CD8-positive, alpha-beta memory T cell (primary cell): ENCODE measurements around the gene TMEM116. TPM values are rescaled to one million over a fixed set of nuclear protein-coding genes. Genes with fewer than 3 reads are reported as not detected.
"Not testable (repeated sequence)": the region's sequence is repeated elsewhere in the genome, so short reads cannot be mapped to it uniquely, and the experiment has no call there.

ENCODE experiments used
- CTCF ChIA-PET: fragments of 350-600 bp; sonication (Branson Sonifier 250); formaldehyde crosslinking; loops from one replicate; lab custom pipeline; 2021; ENCODE audit warnings: antibody characterized with exemption; lab: Charles Lee
- POLR2A ChIA-PET: fragments of 350-600 bp; sonication (Branson Sonifier 250); formaldehyde crosslinking; loops from one replicate; lab custom pipeline; 2021; ENCODE audit warnings: antibody characterized with exemption; lab: Charles Lee
- DNase-seq, 5 donors: peaks; one replicate each; pipeline versions ENCODE4 v3.0.0 to v3.0.0-alpha.2; 2020 to 2022; ENCODE audit warnings: mixed read lengths in 1 of 5
- H3K27ac ChIP-seq: one replicate; pipeline ENCODE4 v1.7.0; 2013; ENCODE audit warnings: low read depth, mild to moderate bottlenecking, low read length, moderate library complexity
- H3K27me3 ChIP-seq: 2 replicates; pipeline ENCODE4 v1.7.0; 2013; ENCODE audit warnings: low read length, mild to moderate bottlenecking; ENCODE audit not compliant: insufficient read depth, poor library complexity, severe bottlenecking
- H3K36me3 ChIP-seq: 2 replicates; pipeline ENCODE4 v1.7.0; 2013; ENCODE audit warnings: mild to moderate bottlenecking, low read length, moderate library complexity; ENCODE audit not compliant: insufficient read depth
- H3K4me1 ChIP-seq: 2 replicates; pipeline ENCODE4 v1.7.0; 2013; ENCODE audit warnings: mild to moderate bottlenecking, low read length, moderate library complexity; ENCODE audit not compliant: insufficient read depth
- H3K4me3 ChIP-seq: 2 replicates; pipeline ENCODE4 v1.7.0; 2013; ENCODE audit warnings: mild to moderate bottlenecking, low read length
- H3K9me3 ChIP-seq: 2 replicates; pipeline ENCODE4 v1.7.0; 2013; ENCODE audit warnings: mild to moderate bottlenecking, low read length
- H3K27ac Mint-ChIP-seq, 8 donors: one replicate each; pipeline ENCODE4 v1.8.0; 2020 to 2021; ENCODE audit warnings: mixed read lengths in 8 of 8, mild to moderate bottlenecking in 6 of 8, inconsistent platforms in 3 of 8, moderate library complexity in 3 of 8
- H3K27me3 Mint-ChIP-seq, 2 donors: one replicate each; pipeline ENCODE4 v1.8.0; 2020 to 2021; ENCODE audit warnings: mixed read lengths in 2 of 2, mild to moderate bottlenecking in 1 of 2, moderate library complexity in 1 of 2
- H3K36me3 Mint-ChIP-seq, 3 donors: one replicate each; pipeline ENCODE4 v1.8.0; 2020 to 2021; ENCODE audit warnings: mixed read lengths in 3 of 3, inconsistent platforms in 1 of 3, mild to moderate bottlenecking in 1 of 3
- H3K4me1 Mint-ChIP-seq, 3 donors: one replicate each; pipeline ENCODE4 v1.8.0; 2020 to 2021; ENCODE audit warnings: mixed read lengths in 3 of 3, inconsistent platforms in 1 of 3, mild to moderate bottlenecking in 1 of 3
- H3K4me3 Mint-ChIP-seq, 7 donors: one replicate each; pipeline ENCODE4 v1.8.0; 2020 to 2021; ENCODE audit warnings: mixed read lengths in 7 of 7, mild to moderate bottlenecking in 6 of 7, moderate library complexity in 4 of 7, inconsistent platforms in 2 of 7
- H3K9me3 Mint-ChIP-seq, 5 donors: one replicate each; pipeline ENCODE4 v1.8.0; 2020 to 2022; ENCODE audit warnings: mixed read lengths in 5 of 5, mild to moderate bottlenecking in 3 of 5, moderate library complexity in 2 of 5, inconsistent platforms in 1 of 5
- polyA plus RNA-seq: library from polyadenylated mRNA; unstranded; fragments of 300-500 nt; fragmentation: Illumina TruSeq; gene quantifications from one replicate; pipeline ENCODE4 v1.2.3, GENCODE V29; 2021
- total RNA-seq, 2 experiments: library from RNA; stranded (reverse); gene quantifications; one replicate each; pipeline ENCODE4 v1.2.3, GENCODE V29; 2021

Gene TMEM116
- total and polyA plus RNA-seq, 3 experiments from 2014 or later: 13.1 to 28.4 (median 13.7) TPM

- CTCF ChIA-PET: interaction anchor here (1.2 kb wide), 1 partner anchor 38 kb away, joined by 5 read pairs; no protein-coding TSS in a partner anchor
- DNase-seq: no peak
- Mint-ChIP-seq H3K4me3 (peak overlapping the region in 1 of 7 donors; percentile 61), H3K27me3 (no peaks in the 10 kb centered on the region), H3K27ac (peak overlapping the region in 4 of 8 donors; percentile 0 to 77 (median 50)), H3K36me3 (peaks cover 9 to 79% (median 16%) of the 10 kb centered on the region in 3 donors), H3K4me1 (peaks cover 63 to 82% (median 79%) of the 10 kb centered on the region in 3 donors), H3K9me3 (no peaks in the 10 kb centered on the region)
- Histone ChIP-seq H3K27ac (no peak overlapping the region), H3K9me3 (no peaks in the 10 kb centered on the region), H3K4me1 (peaks cover 55% of the 10 kb centered on the region), H3K4me3 (no peak overlapping the region), H3K27me3 (no peaks in the 10 kb centered on the region), H3K36me3 (peaks cover 38% of the 10 kb centered on the region)
- POLR2A ChIA-PET: interaction anchor here (0.6 to 1.1 kb wide), 3 partner anchors 11 to 19 kb away, joined by 3 to 4 read pairs (median 4); no protein-coding TSS in a partner anchor
Observed at GRCh38 chr12:112017041-112017440, 4.1 kb upstream of the TMEM116 start.

DNA sequence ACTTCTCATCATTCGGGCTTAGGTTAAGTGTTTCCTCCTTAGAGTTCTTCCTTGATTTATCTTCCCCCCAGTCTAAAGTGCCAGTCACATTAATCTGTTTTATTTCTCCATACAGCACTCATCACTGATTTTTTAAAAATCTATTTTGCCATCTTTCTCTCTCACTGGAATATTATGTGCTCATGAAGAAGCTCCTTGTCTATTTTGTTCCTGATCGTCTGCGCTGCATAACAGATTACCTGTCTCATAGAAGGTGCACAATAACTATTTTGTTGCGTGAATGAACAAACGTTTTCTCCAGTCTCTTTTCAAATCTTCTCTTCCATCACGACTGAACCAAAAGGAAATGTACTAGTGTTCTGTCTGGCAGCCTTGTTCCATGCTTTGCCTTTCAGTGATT lies 3.0 kb upstream of the TMEM116 start:
- Mint-ChIP-seq H3K9me3 (no peaks in the 10 kb centered on the region), H3K4me3 (peak overlapping the region; percentile 40 to 87 (median 63)), H3K27me3 (no peaks in the 10 kb centered on the region), H3K4me1 (peaks cover 69 to 85% (median 83%) of the 10 kb centered on the region in 3 donors), H3K27ac (peak overlapping the region; percentile 49 to 91 (median 82)), H3K36me3 (peaks cover 9 to 73% (median 20%) of the 10 kb centered on the region in 3 donors)
- no peak for DNase-seq
- ChIA-PET CTCF (interaction anchor here (1.0 to 5.2 kb wide), 3 partner anchors 18 to 72 kb away, joined by 4 to 129 read pairs (median 5); no protein-coding TSS in a partner anchor), POLR2A (interaction anchor here (1.1 kb wide), 1 partner anchor 12 kb away, joined by 4 read pairs; no protein-coding TSS in a partner anchor)
- no peak overlapping the region for H3K27ac ChIP-seq
- no peak overlapping the region for H3K4me3 ChIP-seq
- no peaks in the 10 kb centered on the region for H3K27me3 ChIP-seq
- H3K9me3 ChIP-seq: no peaks in the 10 kb centered on the region
- peaks cover 66% of the 10 kb centered on the region for H3K4me1 ChIP-seq
- peaks cover 34% of the 10 kb centered on the region for H3K36me3 ChIP-seq

- ChIA-PET CTCF (interaction anchor here (1.0 to 5.2 kb wide), 19 partner anchors 9 to 373 kb away, joined by 3 to 129 read pairs (median 5); partner anchors contain the start of gene MAPKAPK5), POLR2A (interaction anchor here (0.5 to 3.9 kb wide), 15 partner anchors 12 to 404 kb away, joined by 3 to 68 read pairs (median 4); partner anchors contain the start of genes MAPKAPK5, NAA25 and TRAFD1)
- peaks cover 17% of the 10 kb centered on the region for H3K36me3 ChIP-seq
- Mint-ChIP-seq H3K9me3 (no peaks in the 10 kb centered on the region), H3K4me1 (peaks cover 62 to 80% (median 74%) of the 10 kb centered on the region in 3 donors), H3K36me3 (peaks cover 9 to 53% (median 22%) of the 10 kb centered on the region in 3 donors), H3K27ac (peak overlapping the region; percentile 88 to 100 (median 97)), H3K4me3 (peak overlapping the region; percentile 83 to 98 (median 93)), H3K27me3 (no peaks in the 10 kb centered on the region)
- no peaks in the 10 kb centered on the region for H3K27me3 ChIP-seq
- H3K27ac ChIP-seq: peak overlapping the region; percentile 93
- no peaks in the 10 kb centered on the region for H3K9me3 ChIP-seq
- peak overlapping the region; percentile 90 for H3K4me3 ChIP-seq
- H3K4me1 ChIP-seq: peaks cover 61% of the 10 kb centered on the region
- DNase-seq: peak; percentile 52 to 79 (median 60)
Observed at GRCh38 chr12:112013601-112014402, 837 bp upstream of the TMEM116 start.

- Histone ChIP-seq H3K36me3 (peaks cover 12% of the 10 kb centered on the region), H3K4me3 (peak overlapping the region; percentile 85), H3K27me3 (no peaks in the 10 kb centered on the region), H3K4me1 (peaks cover 45% of the 10 kb centered on the region), H3K9me3 (no peaks in the 10 kb centered on the region), H3K27ac (peak overlapping the region; percentile 93)
- Mint-ChIP-seq H3K36me3 (peaks cover 9 to 38% (median 19%) of the 10 kb centered on the region in 3 donors), H3K4me3 (peak overlapping the region; percentile 83 to 98 (median 93)), H3K27me3 (no peaks in the 10 kb centered on the region), H3K27ac (peak overlapping the region; percentile 92 to 100 (median 98)), H3K9me3 (no peaks in the 10 kb centered on the region), H3K4me1 (peaks cover 49 to 69% (median 57%) of the 10 kb centered on the region in 3 donors)
- POLR2A ChIA-PET: interaction anchor here (1.4 to 3.9 kb wide), 5 partner anchors 12 to 60 kb away, joined by 4 to 68 read pairs (median 7); no protein-coding TSS in a partner anchor
- CTCF ChIA-PET: interaction anchor here (1.8 to 5.2 kb wide), 4 partner anchors 14 to 72 kb away, joined by 5 to 129 read pairs (median 50); no protein-coding TSS in a partner anchor
- no peak for DNase-seq
Observed at GRCh38 chr12:112011685-112012084, 1.3 kb downstream of the TMEM116 start.

DNA sequence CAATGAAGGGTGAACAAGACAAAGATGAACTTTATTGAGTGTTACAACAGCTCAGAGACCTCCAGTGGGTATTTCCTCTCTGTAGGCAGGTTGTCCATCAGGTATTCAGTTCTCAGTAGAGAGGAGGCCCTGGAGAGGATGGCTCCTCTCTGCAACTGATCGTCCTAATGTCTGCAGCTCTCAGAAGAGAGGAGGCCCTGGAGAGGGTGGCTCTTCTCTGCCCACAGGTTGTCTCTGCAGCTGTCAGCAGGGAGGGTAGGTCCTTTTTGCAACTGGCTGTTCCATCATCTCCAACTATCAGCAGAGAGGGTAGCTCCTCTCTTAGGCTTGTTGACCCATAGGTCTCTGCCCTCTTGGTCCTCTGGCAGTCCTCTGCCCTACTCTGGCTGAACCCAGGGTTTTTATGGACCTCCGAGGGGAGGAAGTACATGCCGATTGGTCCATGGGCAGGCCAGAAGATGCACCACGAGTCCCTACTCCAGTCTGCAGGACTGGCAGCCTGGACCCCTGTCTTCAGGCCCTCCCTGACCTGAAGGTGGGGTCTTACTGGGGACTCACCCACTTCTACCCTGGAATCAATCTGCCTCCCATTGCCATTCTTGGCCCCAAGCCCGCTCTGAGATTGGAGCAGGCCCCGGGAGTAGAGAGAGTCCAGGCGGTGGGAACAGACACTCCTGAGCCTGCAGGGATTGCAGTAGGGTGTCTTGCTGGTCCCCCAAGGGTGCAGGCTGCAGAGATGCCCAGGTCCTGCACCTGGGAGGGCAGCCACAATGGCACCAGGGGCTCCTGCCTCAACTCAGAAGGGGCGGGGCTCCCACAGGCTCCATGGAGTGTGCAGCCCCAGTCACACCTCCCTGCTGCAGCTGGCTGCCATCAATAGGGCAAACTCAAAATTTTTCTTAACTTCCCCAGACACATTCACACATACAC lies 2.3 kb downstream of the TMEM116 start:
- no peaks in the 10 kb centered on the region for H3K27me3 Mint-ChIP-seq
- Histone ChIP-seq H3K4me1 (peaks cover 40% of the 10 kb centered on the region), H3K36me3 (peaks cover 4% of the 10 kb centered on the region), H3K4me3 (peak overlapping the region; percentile 85), H3K27me3 (no peaks in the 10 kb centered on the region), H3K9me3 (no peaks in the 10 kb centered on the region), H3K27ac (no peak overlapping the region)
- peaks cover 3 to 29% (median 11%) of the 10 kb centered on the region in 3 donors for H3K36me3 Mint-ChIP-seq
- no peak for DNase-seq
- H3K27ac Mint-ChIP-seq: peak overlapping the region; percentile 30 to 100 (median 98)
- no peaks in the 10 kb centered on the region for H3K9me3 Mint-ChIP-seq
- CTCF ChIA-PET: no interaction called here
- H3K4me3 Mint-ChIP-seq: peak overlapping the region; percentile 83 to 98 (median 93)
- H3K4me1 Mint-ChIP-seq: peaks cover 50 to 69% (median 59%) of the 10 kb centered on the region in 3 donors
- POLR2A ChIA-PET: interaction anchor here (0.7 kb wide), 1 partner anchor 17 kb away, joined by 3 read pairs; no protein-coding TSS in a partner anchor

DNA sequence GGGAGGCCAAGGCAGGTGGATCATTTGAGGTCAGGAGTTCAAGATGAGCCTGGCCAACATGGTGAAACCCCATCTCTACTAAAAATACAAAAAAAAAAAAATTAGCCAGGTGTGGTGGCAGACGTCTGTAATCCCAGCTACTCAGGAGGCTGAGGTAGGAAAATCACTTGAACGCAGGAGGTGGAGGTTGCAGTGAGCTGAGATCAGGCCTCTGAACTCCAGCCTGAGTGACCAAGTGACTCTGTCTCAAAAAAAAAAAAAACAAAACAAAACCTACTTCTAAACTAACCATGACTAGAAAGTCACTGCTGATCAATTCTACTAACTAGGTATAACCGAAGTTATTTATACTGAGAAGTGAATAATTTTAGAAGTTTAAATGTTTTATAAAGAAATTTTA lies 3.4 kb downstream of the TMEM116 start:
- Mint-ChIP-seq H3K4me3 (peak overlapping the region in 1 of 7 donors; percentile 4), H3K4me1 (peaks cover 50 to 72% (median 62%) of the 10 kb centered on the region in 3 donors), H3K27ac (peak overlapping the region in 2 of 8 donors; percentile 2 to 81), H3K36me3 (peaks cover 0 to 24% (median 10%) of the 10 kb centered on the region in 3 donors)
- H3K9me3 Mint-ChIP-seq, H3K27ac ChIP-seq, H3K4me3 ChIP-seq, H3K36me3 ChIP-seq, H3K9me3 ChIP-seq, DNase-seq, H3K27me3 Mint-ChIP-seq, CTCF ChIA-PET, H3K27me3 ChIP-seq: not testable (repeated sequence)
- peaks cover 38% of the 10 kb centered on the region for H3K4me1 ChIP-seq
- POLR2A ChIA-PET: interaction anchor here (0.6 kb wide), 1 partner anchor 18 kb away, joined by 3 read pairs; no protein-coding TSS in a partner anchor

GRCh38 chr12:112008918-112009317 lies 4.0 kb downstream of the TMEM116 start:
- H3K4me1 ChIP-seq: peaks cover 33% of the 10 kb centered on the region
- no peaks in the 10 kb centered on the region for H3K36me3 ChIP-seq
- H3K27ac ChIP-seq: no peak overlapping the region
- no peaks in the 10 kb centered on the region for H3K27me3 ChIP-seq
- Mint-ChIP-seq H3K36me3 (peaks cover 0 to 17% (median 6%) of the 10 kb centered on the region in 3 donors), H3K9me3 (no peaks in the 10 kb centered on the region), H3K27ac (peak overlapping the region in 6 of 8 donors; percentile 2 to 81 (median 36)), H3K27me3 (no peaks in the 10 kb centered on the region), H3K4me1 (peaks cover 44 to 69% (median 55%) of the 10 kb centered on the region in 3 donors), H3K4me3 (peak overlapping the region in 1 of 7 donors; percentile 52)
- no peak overlapping the region for H3K4me3 ChIP-seq
- no peak for DNase-seq
- H3K9me3 ChIP-seq: no peaks in the 10 kb centered on the region
- ChIA-PET CTCF (no interaction called here), POLR2A (no interaction called here)
